HFF-Myc (cell line): Measurements from ENCODE around the gene LBR.

Experiments
- DNase-seq: peaks from one replicate; pipeline ENCODE4 v3.0.0-alpha.2; 2011; ENCODE audit warnings: low read depth; ENCODE audit errors: extremely low read depth
- H3K4me3 ChIP-seq: replicated peaks from 2 replicates; pipeline ENCODE4 v1.5.1; 2011; ENCODE audit warnings: low read depth, mild to moderate bottlenecking, control low read depth, low read length
- TF ChIP-seq, protein P1 (sequence below): IDR thresholded peaks from 2 replicates; pipeline ENCODE4 v1.5.1; 2012; ENCODE audit warnings: mild to moderate bottlenecking, low read depth, low read length, control low read depth; ENCODE audit errors: missing control alignments

LBR gene

DNA sequence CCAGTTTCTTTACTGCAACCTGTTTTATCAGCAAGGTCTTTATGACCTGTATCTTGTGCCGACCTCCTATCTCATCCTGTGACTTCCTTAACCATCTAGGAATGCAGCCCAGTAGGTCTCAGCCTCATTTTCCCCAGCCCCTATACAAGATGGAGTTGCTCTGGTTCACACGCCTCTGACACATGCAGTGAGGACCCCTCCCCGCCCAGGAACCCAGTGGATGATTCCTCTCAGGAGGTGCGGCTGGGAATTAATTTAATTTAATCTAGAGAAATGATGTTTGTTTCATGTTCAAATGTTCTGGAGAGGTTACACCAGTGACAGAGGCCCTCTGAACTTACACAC, 39.0 kb upstream of the LBR start:
- TF ChIP-seq, protein P1, sequence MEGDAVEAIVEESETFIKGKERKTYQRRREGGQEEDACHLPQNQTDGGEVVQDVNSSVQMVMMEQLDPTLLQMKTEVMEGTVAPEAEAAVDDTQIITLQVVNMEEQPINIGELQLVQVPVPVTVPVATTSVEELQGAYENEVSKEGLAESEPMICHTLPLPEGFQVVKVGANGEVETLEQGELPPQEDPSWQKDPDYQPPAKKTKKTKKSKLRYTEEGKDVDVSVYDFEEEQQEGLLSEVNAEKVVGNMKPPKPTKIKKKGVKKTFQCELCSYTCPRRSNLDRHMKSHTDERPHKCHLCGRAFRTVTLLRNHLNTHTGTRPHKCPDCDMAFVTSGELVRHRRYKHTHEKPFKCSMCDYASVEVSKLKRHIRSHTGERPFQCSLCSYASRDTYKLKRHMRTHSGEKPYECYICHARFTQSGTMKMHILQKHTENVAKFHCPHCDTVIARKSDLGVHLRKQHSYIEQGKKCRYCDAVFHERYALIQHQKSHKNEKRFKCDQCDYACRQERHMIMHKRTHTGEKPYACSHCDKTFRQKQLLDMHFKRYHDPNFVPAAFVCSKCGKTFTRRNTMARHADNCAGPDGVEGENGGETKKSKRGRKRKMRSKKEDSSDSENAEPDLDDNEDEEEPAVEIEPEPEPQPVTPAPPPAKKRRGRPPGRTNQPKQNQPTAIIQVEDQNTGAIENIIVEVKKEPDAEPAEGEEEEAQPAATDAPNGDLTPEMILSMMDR, result no peak
- no peak overlapping the region for H3K4me3 ChIP-seq
- no peak for DNase-seq

DNA sequence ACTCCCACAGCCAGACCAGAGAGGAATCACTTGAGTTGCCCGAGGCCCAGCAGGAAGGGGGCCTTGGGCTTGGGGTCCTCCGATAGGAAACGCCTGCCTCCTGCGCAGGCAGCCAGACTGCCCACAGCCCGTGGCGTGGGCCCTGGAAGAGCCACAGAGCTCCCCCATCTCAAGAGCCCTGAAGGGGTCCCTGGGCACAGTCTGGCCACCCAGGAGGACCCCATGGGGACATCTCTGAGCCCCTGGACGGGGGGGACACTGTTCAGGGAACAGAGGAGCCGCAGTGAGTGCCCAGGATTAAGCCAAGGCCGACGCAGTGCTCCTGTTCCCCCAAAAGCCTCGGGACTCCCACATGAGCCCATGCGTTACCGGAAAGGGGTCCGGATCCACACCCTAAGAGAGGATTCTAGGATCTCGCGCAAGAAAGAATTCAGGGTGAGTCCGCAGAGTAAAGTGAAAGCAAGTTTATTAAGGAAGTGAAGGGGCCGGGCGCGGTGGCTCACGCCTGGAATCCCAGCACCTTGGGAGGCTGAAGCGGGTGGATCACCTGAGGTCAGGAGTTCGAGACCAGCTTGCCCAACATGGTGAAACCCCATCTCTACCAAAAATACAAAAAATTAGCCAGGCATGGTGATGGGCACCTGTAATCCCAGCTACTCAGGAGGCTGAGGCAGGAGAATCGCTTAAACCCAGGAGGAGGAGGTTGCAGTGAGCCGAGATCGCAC, 38.1 kb upstream of the LBR start:
- no peak overlapping the region for H3K4me3 ChIP-seq
- TF ChIP-seq, protein P1, result no peak
- DNase-seq, result no peak

DNA sequence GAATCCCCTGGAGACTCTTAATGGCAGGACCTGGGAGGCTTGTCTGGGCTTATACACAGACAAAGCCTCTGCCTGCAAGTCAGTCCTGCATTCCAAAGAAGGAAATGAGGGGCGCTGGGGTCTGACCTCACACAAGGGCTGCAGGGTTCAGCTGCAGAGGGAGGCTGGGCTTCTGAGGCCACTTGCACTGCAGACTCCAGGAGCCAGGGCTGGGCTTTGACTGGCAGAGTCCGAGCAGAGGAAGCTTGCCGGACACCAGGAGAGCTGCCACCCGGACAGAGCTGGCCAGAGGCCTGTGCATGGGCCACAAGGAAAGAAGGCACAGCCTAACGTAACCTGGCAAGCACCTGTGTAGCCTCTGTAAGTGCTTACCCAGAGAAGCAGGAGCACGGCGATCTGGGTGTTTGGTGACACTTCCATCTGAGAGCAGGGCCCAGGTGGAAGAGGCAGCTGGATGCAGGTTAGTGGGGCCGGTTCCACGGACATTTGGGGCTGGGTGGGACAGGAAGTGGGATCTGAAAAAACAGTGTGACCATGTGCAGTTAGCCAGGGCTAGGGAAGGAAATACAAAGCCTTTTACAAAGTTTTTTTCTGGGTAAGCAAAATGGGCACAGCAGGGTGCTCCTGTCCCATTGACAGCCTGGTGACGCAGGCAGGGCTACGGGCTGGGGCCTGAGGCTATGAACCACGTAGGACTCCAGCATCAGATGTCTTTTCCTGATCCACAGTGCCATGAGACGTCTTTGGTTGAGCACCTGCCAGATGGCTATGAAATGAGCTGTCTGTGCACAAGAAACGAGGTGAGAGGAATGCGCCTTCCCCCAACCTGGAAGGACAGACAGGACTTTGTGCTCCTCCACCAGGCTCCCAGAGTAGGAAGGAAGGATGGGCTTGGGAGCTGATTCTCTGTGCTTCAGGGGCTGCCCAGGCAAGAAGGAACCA, 37.3 kb upstream of the LBR start:
- TF ChIP-seq, protein P1, result no peak
- no peak for DNase-seq
- H3K4me3 ChIP-seq, result no peak overlapping the region

DNA sequence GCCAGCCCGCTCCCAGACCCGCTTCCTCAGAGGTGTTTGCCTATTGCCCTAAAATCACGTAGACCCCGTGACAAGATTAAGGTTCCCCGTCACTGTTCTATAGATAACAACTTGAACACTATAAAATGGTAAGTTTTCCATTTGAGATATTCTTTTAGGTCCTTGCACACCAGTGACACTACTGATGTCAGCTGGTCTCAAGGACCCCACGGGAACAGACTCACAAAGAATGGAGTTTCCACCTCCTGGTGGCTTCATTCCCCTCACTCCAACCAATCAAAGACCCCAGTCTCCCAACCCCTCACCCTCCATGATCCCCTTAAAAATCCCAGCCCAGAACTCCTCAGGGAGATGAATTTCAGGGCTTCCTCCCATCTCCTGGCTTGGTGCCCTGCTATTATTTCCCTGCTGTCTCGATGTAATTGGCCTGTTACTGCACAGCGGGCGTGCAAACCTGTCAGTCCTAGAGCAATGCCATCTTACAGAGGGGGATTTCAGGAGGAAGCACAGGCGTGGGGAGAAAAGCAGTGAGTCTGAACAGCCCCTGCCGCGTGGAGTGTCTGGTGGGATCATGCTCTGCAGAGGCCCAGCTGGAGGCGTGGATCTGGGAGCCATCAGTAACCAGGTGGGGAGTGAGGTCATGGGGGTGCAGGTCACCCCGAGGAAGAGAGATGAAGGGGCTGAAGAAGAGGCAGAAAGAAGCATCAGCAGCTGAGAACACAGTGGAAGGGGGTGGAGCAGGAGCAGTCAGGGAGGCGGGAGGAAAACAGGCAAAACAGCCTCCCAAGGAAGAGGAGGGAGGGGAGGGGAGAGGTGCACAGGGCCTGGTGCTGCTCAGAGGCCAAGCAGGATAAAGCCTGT, 35.1 kb upstream of the LBR start:
- TF ChIP-seq, protein P1, result no peak
- H3K4me3 ChIP-seq, result no peak overlapping the region
- no peak for DNase-seq

DNA sequence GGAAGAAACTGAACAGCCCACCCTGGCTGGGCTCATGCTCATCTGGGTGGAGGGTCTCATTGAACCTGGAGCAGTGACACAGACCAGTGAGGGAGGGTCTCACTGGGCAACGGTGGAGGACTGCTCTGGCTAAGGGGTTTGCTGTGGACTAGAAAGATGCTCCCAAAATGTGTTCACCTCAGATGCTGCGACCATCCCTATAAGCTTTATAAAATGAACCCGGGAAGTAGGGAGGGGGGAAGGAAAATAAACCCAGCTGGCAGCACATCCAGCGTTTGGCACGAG, 34.5 kb upstream of the LBR start:
- no peak overlapping the region for H3K4me3 ChIP-seq
- DNase-seq, result no peak
- TF ChIP-seq, protein P1, result no peak

DNA sequence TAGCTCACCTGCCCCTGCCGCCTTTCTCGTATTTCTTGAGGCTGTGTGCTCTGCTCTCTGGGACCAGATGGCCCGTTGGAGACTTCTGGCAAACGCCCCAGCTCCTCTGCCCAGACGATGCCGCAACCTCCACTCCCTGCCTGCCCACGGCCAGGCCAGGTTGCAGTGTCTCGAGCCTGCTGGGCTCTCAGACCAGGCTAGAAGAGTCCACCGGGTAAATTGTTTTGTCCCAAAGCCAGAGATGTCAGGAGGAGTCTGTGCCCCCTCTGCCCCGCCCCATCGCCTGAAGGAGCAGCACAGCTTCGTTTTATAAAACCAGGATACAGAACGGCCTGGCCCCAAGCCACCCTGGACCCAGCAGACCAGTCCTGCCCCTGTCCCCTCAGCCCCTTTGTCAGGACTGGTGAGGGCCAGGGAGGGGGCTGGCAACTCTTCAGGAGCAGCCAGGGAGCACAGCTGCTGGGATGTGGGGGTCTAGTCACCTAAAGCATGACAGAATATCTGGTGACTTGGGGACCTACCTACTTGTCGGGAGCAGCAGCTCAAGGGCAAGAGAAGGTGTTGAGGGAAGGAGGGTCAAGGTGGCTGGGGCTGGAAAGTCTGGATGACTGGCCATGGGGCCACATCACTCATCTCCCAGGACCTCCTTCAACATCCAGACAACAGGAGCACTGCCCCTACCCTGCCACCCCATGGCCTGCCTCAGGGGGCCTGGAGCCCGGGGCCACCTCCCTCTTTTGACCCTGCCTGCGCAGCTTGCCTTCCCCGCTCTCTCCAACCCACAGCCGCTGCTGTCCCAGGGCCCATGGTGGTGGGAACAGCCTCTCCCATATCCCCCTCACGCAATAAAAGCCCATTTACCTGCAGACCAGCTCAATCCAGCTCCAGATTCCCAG, 33.9 kb upstream of the LBR start:
- DNase-seq, result no peak
- TF ChIP-seq, protein P1, result no peak
- no peak overlapping the region for H3K4me3 ChIP-seq
